Testis (tissue), 3 donors: ENCODE measurements around the gene BAHCC1. TPM values are rescaled to one million over a fixed set of nuclear protein-coding genes. Genes with fewer than 3 reads are reported as not detected.

Source experiments
- DNase-seq: peaks from one replicate; pipeline ENCODE4 v3.0.0-alpha.2; 2019
- H3K27ac ChIP-seq, 2 donors: fragments of 200-600 bp; sonication (generic); one replicate each; pipeline ENCODE4 v1.5.1; 2019
- H3K27me3 ChIP-seq: fragments of 200-600 bp; sonication (generic); one replicate; pipeline ENCODE4 v1.5.1; 2019
- H3K36me3 ChIP-seq: fragments of 200-600 bp; sonication (generic); one replicate; pipeline ENCODE4 v1.5.1; 2017; ENCODE audit warnings: low read depth; ENCODE audit errors: missing control alignments
- H3K4me1 ChIP-seq: fragments of 200-600 bp; sonication (generic); one replicate; pipeline ENCODE4 v1.5.1; 2019
- H3K4me3 ChIP-seq, 2 donors: fragments of 200-600 bp; sonication (generic); one replicate each; pipeline ENCODE4 v1.5.1; 2017 to 2019
- H3K9me3 ChIP-seq: fragments of 200-600 bp; sonication (generic); one replicate; pipeline ENCODE4 v1.5.1; 2017
- POLR2A ChIP-seq: fragments of 450-650 bp; IDR thresholded peaks from one replicate; pipeline ENCODE4 v1.6.1; 2017; ENCODE audit warnings: antibody characterized with exemption, mild to moderate bottlenecking, moderate library complexity
- WGBS, 2 donors: methylation state at CpG; one replicate each; pipeline ENCODE4 v1.1.5; 2018; 5-methylcytosine and 5-hydroxymethylcytosine counted together
- intact Hi-C: fragments of 100-400 bp; cut with DNase I; formaldehyde crosslinking; loops from one replicate; pipeline ENCODE4 v1.15.1; 2023; ENCODE audit warnings: low total_unique reads
- polyA plus RNA-seq: library from polyadenylated mRNA; stranded (reverse); fragments of 350-450 nt; fragmentation: Illumina TruSeq; extraction: RNeasy Lipid Tissue Mini Kit (QIAGEN cat#74804); gene quantifications from one replicate; pipeline ENCODE4 v1.2.3, GENCODE V29; 2014; ENCODE audit warnings: low read depth, low replicate concordance; ENCODE audit not compliant: insufficient read depth
- total RNA-seq, 2 donors: library from RNA; depleted of rRNA; stranded (reverse); fragments of >200 nt; gene quantifications; one replicate each; pipeline ENCODE4 v1.2.3, GENCODE V29; 2016
- TF ChIP-seq, protein P1 (sequence below), 3 experiments: fragments of 450-650 bp in 2 of 3; fragments of 200-600 bp in 1 of 3; sonication (generic) in 1 of 3; IDR thresholded peaks; one replicate each; pipeline ENCODE4 v1.5.1; 2016 to 2019; ENCODE audit warnings: antibody characterized with exemption in 3 of 3, mild to moderate bottlenecking in 2 of 3, moderate library complexity in 1 of 3

Gene BAHCC1
- total and polyA plus RNA-seq, 3 donors from 2014 or later: 11.3 to 30.2 (median 29.2) TPM

DNA sequence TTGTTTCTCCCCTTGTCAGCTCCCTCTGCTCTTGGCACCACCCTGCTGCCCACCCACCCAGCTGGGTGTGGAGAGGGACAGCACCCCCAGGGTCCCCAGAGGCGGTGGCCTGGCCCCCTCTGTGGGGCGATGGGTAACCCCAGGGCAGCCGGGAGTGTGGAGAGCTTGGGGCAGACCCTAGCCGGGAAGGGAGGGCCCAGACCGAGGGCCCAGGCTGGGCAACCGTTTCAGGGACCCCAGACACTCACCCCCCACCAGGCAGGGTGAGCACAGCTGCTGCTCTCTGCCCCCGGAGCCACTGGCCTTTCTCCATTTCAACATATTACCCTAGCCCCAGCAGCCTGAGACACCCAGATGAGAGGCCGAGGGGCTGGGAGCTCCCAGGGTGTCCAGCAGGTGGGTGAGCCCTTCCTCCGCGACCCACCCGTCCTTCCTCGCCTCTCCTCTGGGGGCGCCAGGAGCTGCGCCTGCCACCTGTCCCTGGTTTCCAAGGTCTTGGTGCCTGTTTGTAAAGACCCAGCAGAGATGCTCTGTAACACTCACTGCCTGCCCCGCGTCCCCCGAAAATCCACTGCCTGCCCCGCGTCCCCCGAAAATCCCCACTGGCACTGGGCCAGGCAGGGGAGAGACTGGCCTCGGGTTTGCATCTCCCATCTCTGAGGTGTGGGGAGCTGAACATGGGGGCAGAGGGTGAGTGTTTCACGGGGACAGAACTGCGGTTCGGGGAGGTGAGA lies 45.4 kb downstream of the BAHCC1 start:
- Histone ChIP-seq H3K9me3 (no peaks in the 10 kb centered on the region), H3K27ac (no peak overlapping the region), H3K4me3 (no peak overlapping the region), H3K36me3 (no peaks in the 10 kb centered on the region), H3K27me3 (no peaks in the 10 kb centered on the region), H3K4me1 (peaks cover 7% of the 10 kb centered on the region)
- WGBS, 2 donors: 81 to 86% methylated on average over 13 to 24 of the region's 24 CpGs
- DNase-seq: no peak
- intact Hi-C loops: no loop called here
- no peak for TF ChIP-seq POLR2A
- TF ChIP-seq, protein P1, sequence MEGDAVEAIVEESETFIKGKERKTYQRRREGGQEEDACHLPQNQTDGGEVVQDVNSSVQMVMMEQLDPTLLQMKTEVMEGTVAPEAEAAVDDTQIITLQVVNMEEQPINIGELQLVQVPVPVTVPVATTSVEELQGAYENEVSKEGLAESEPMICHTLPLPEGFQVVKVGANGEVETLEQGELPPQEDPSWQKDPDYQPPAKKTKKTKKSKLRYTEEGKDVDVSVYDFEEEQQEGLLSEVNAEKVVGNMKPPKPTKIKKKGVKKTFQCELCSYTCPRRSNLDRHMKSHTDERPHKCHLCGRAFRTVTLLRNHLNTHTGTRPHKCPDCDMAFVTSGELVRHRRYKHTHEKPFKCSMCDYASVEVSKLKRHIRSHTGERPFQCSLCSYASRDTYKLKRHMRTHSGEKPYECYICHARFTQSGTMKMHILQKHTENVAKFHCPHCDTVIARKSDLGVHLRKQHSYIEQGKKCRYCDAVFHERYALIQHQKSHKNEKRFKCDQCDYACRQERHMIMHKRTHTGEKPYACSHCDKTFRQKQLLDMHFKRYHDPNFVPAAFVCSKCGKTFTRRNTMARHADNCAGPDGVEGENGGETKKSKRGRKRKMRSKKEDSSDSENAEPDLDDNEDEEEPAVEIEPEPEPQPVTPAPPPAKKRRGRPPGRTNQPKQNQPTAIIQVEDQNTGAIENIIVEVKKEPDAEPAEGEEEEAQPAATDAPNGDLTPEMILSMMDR (IDR thresholded peaks at IDR 0.05): no peak

DNA sequence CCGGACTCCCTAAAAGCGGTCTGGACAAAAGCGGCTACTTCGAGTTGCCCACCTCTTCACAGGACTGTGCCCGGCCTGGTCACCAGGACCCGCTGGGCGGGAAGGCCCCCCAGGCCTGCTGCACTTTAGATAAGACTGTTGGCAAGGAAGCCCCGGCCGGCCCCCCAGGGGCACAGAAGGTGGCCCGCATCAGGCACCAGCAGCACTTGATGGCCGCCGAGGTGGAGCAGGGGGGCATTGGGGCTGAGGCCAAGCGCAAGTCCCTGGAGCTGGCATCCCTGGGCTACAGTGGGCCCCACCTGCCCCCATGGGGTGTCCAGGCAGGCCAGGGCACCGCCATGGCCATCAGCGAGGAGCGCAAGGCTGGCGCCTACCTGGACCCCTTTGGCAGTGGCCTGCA lies 47.5 kb downstream of the BAHCC1 start:
- intact Hi-C loops: no loop called here
- H3K4me3 ChIP-seq: no peak overlapping the region
- no peaks in the 10 kb centered on the region for H3K9me3 ChIP-seq
- H3K27me3 ChIP-seq: no peaks in the 10 kb centered on the region
- TF ChIP-seq, protein P1 (IDR thresholded peaks at IDR 0.05): no peak
- no peak for TF ChIP-seq POLR2A
- no peak overlapping the region for H3K27ac ChIP-seq
- no peaks in the 10 kb centered on the region for H3K36me3 ChIP-seq
- DNase-seq: no peak
- peaks cover 3% of the 10 kb centered on the region for H3K4me1 ChIP-seq
- WGBS, 2 donors: 96 to 100% methylated on average over 6 to 17 of the region's 17 CpGs

DNA sequence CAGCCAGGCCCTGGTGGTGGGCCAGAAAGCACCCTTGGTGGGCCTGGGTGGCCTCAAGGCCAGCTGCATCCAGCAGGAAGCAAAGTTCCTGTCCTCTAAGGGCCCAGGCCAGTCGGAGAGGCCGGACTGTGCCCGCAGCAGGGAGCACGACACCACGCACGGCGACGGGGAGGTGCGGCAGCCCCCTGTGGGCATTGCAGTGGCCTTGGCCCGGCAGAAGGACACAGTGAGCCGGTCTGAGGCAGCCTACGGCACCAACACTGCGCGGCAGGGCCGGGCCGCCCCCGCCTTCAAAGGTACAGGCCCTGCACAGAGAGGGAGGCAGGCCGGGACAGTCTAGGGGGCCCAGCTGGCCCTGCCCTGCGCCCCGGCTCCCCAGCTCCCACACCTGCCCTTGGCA lies 48.0 kb downstream of the BAHCC1 start:
- TF ChIP-seq POLR2A: no peak
- TF ChIP-seq, protein P1 (IDR thresholded peaks at IDR 0.05): no peak
- no peak overlapping the region for H3K27ac ChIP-seq
- peaks cover 3% of the 10 kb centered on the region for H3K4me1 ChIP-seq
- no peaks in the 10 kb centered on the region for H3K27me3 ChIP-seq
- H3K9me3 ChIP-seq: no peaks in the 10 kb centered on the region
- 78 to 82% methylated on average over 3 to 20 of the region's 20 CpGs for WGBS, 2 donors
- DNase-seq: no peak
- intact Hi-C loops: no loop called here
- H3K36me3 ChIP-seq: no peaks in the 10 kb centered on the region
- H3K4me3 ChIP-seq: no peak overlapping the region

DNA sequence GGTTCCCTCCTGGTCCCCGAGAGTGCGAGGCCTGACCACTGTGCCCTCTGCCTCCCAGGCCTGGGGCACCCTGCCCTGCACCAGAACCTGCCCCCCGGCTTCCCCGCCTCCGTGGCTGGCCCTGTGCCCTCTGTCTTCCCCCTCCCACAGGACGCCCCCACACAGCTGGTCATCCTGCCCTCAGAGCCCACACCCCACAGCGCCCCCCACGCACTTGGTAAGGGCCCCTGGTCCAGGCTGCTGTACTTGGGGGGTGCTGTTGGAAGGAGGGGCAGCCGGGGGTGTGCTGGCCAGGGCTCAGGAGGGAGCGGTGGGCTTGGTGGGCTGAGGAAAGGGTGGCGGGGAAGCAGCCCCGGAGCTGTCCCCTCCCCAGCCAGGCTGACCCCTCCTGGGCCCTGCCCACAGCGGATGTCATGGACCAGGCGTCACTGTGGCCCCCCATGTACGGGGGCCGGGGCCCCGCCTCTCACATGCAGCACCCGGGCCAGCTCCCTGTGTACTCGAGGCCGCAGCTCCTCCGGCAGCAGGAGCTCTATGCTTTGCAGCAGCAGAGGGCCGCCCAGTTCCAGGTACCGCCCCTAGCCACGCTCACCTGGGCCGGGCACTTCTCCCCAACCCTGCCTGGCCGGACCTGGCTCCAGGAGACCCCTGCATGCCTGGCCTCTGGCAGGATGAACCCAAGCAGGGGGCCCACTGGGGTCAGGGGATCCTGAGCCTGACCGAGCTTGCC lies 49.5 kb downstream of the BAHCC1 start:
- H3K27ac ChIP-seq: no peak overlapping the region
- H3K4me1 ChIP-seq: peaks cover 3% of the 10 kb centered on the region
- 84 to 97% methylated on average over 6 to 27 of the region's 27 CpGs for WGBS, 2 donors
- H3K36me3 ChIP-seq: no peaks in the 10 kb centered on the region
- H3K4me3 ChIP-seq: no peak overlapping the region
- no peaks in the 10 kb centered on the region for H3K27me3 ChIP-seq
- DNase-seq: no peak
- intact Hi-C loops: no loop called here
- TF ChIP-seq POLR2A: no peak
- TF ChIP-seq, protein P1 (IDR thresholded peaks at IDR 0.05): no peak
- no peaks in the 10 kb centered on the region for H3K9me3 ChIP-seq
